GM19455 (cell line): ENCODE results near the gene RBX1.
"Not testable (repeated sequence)": the region's sequence is repeated elsewhere in the genome, so short reads cannot be mapped to it uniquely, and the experiment has no call there.

Experiments
- ATAC-seq: cut with Tn5 transposase; IDR thresholded peaks from one replicate; pipeline ENCODE4 v1.9.1; 2021; ENCODE audit not compliant: unreplicated experiment

RBX1 gene

DNA sequence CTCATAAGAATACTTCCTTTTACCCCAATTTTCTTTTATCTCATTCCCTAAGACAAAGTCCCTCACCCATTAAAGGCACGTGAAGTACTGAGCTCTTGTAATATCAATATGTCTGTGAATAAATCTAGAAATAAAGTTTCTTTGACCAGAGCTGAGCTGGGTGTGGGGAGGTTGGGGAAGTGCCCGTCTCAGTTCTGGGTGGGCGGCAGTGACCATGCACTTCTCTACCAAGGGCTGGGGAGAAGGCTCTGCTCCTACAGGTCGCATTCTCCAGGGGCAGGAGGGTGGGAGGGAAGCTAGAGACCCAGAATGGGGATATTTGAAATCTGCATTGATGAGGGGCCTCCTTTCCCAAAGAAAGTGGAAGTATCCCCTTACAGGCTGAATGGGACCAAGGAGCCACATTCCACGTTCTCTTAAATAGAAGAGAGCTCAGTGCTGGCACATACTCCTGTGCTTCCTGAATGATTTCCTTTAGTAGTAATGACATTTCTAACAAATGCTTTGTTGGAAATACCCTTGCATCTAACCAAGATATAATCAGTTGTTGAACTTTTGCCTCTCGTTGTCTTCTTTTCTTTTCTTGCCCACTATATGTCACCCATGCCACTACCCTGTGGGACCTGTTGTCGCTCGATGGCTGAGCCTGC lies 16.1 kb downstream of the RBX1 start:
- no peak for ATAC-seq

DNA sequence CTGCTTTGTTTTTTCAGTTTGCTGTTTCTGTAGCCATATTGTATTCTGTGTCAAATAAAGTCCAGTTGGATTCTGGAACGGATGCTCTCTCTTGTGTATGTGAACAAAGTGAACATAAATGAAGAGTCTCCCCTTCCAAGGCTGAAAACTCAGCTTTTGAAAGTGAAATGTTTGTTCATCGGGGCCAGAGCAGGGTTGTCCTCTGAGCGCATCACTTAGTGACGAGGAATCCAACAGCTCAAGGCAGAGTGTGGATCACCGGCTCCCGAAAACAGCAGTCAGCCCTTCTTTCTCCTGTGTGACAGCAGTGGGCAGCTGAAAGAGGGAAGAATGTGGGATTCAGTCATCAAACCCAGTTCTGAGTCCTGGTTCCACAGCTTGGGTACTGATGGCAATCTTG lies 21.4 kb downstream of the RBX1 start:
- no peak for ATAC-seq

DNA sequence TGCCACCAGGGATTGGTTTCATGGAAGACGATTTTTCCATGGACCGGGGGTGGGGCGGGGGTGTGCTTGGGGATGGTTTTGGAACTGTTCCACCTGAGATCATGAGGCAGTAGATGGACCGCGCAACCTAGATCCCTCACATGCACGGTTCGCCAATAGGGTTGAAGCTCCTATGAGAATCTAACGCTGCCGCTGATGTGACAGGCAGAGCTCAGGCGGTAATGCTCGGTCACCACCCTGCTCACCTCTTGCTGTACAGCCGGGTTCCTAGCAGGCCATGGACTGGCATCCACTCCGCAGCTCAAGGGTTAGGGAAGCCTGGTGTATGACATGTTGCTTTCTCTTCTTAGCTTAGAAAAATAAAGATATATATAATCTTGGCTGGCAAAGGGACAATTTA lies 22.0 kb downstream of the RBX1 start:
- no peak for ATAC-seq

DNA sequence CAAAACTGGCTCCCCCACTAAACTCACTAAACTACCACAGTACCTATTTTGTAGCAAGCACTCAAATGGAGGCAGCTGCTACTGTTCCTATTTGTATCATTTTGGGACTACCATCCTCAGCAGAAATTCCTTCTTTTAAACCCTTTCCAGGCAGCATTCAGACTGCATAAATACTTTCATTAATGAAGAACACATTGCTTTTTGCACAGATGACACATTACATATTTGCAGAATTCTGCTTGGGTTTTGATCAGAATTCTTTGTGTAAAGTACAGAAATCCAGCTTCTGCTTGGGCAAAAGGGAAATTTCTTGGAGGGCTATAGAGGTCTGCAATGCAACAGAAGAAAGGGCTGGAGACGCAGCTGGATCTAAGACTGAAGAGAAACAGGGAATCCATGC lies 24.2 kb downstream of the RBX1 start:
- ATAC-seq: no peak

DNA sequence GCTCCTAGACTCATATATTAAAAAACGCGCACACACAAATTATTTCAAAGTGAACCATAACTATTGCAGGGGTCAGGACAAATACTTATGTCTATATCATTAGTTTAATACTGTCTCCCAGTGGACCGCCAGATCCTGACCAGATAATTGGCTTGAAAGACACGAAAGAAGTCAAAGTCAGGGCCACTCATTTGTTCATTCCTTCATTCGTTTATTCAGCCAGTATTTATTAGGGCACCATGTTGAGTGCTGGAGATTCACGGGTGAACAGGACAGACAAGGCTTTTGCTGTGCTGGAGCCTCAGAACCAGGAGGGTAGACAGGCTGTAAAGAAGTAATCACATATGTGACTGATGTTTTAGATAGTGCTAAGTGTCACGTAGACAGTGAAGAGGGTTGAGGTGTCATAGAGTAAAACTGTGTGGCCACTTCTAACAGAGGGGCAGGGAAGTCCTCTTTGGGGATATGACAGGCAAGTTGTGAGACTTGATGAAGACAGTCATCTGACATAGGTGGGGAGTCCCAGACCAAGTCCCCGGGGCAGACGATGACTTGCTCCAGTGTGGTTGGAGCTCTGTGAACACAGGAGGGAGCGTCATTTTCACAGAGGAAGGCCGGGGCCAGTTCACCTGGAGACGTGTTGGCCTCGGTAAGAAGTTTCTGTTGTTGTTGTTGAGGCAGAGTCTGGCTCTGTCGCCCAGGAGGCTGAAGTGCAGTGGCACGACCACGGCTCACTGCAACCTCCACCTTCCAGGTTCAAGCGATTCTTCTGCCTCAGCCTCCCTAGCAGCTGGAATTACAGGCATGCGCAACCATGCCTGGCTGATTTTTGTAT lies 25.9 kb downstream of the RBX1 start:
- ATAC-seq: no peak

DNA sequence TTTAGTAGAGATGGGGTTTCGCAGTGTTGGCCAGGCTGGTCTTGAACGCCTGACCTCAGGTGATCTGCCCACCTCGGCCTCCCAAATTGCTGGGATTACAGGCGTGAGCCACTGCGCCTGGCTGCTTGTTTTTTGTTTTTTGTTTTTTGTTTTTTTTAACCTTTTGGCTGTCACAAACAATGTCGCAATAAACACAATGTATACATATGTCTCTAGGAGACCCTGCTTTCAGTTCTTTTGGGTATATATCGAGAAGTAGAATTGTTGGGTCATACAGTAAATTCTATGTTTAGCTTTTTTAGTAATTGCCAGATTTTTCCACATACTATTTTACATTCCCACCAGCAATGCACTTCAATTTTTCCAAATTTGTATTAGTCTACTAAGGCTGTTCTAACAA lies 28.0 kb downstream of the RBX1 start:
- no peak for ATAC-seq

DNA sequence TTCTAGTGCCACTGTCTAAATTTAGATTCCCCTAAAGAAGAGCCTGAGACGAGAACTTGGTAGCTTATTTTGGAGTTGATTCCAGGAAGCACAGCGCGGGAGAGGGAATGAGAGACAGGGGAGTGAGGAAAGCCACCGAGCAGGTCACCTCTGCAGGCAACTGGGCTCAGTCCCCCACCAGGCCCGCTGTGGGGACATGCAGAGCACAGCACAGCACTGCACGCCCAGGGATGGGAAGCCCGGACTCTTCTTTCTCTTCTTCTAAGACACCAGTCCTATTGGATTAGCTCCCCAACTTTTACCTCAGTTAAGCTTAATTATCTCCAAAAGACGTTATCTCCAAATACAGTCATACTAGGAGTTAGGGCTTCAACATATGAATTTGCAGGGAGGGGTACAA lies 28.7 kb downstream of the RBX1 start:
- ATAC-seq: no peak

DNA sequence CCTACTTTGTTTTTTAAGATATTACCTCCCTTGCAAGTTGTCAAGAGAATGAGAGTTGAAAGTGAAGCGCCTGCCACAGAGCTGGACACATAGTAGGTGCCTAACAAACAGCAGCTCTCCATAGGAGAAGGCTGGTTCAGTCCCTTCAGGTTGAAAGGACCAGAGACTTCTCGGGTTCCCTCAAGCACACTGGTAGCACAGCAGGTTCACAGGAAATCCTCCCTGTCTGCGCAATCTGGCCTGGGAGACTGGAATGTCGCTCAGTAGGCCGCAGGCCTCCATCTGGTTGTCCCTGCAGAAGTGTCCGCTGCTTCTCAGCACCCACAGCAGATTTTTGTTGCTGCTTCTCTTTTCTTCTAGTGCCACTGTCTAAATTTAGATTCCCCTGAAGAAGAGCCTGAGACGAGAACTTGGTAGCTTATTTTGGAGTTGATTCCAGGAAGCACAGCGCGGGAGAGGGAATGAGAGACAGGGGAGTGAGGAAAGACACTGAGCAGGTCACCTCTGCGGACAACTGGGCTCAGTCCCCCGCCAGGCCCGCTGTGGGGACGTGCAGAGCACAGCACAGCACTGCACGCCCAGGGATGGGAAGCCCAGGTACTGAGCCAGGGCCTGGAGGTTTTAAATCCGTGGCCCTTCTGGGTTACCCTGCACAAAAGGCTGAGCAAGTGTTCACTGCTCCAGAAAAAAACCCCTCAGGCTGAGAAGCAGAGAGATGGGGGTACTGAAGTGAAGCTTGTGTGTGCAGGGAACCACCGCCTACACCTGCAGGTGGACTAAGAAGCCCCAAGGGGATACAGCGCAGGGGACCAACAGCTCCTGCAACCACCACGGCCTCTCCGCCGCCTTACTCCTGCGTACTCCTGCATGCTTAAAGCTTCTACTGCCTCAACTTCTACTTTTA lies 31.6 kb downstream of the RBX1 start:
- no peak for ATAC-seq

DNA sequence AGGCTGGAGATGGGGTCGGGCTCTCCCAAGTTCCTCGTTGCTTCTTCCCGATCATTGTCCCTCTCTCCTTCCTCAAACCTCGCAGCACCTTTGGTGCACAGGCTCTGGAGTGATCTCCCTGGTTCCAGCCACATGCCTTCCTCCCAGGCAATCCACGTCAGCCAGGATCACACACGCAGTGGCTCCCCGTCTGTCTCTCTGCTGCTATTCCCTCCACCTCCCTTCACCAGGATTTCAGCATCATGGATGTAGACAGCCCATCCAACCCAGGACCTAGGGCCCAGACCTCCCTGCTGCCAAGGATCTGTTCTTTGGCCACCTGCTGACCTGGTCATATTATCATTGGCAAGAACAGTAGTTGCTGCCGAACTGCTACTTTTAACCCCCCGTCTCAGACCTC lies 40.1 kb downstream of the RBX1 start:
- ATAC-seq: no peak

DNA sequence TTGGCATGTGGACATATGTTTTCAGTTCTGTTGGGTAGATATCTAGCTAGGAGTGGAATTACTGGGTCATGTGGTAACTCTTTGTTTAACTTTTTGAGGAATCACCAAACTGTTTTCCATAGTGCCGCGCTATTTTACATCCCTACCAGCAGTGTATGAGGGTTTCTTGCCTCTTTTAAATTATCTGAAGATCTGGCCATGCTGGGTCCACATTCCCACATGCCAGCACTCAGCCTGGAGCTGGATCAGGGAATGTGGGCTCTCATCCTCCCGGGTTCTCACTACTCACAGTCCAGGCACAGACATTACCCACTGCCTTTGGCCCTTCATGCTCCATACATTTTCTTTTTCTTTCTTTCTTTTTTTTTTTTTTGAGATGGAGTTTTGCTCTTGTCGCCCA lies 44.6 kb downstream of the RBX1 start:
- ATAC-seq: no peak

DNA sequence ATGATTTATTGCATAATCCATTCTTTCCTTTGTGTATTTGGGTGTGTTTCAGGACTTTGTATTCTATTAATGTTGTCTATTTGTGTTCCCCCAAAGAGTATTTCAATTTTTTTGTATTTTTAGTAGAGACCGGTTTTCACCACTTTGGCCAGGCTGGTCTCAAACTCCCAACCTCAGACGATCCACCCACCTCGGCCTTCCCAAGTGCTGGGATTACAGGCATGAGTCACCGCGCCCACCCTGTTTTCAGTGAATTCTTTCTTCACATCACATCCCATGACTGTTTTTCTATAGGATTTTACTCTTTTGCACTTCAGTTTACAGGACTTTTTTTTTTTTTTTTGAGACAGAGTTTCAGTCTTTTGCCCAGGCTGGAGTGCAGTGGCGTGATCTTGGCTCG lies 46.3 kb downstream of the RBX1 start:
- no peak for ATAC-seq

DNA sequence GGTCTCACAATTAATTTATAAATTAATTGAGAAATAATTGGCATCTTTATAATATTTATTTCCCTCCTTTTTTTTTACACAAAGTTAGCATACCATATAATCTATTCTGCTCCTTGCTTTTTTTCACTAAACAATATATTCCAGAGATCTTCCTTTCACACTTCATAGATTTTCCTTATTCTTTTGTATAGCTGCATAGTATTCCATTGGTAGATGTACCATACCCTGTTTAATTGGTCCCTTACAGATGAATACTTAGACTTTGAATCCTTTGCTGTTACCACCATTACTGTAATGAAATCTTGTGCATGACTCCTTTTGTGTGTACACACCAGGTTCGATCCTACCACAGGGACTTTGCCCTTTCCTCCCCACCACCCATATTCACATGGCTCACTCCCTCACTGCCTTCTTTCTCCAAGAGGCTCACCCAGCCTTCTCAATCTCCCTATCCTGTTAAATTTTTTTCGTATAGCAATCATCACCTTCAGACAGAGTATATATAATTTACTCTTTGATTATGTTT lies 48.9 kb downstream of the RBX1 start:
- ATAC-seq: no peak

DNA sequence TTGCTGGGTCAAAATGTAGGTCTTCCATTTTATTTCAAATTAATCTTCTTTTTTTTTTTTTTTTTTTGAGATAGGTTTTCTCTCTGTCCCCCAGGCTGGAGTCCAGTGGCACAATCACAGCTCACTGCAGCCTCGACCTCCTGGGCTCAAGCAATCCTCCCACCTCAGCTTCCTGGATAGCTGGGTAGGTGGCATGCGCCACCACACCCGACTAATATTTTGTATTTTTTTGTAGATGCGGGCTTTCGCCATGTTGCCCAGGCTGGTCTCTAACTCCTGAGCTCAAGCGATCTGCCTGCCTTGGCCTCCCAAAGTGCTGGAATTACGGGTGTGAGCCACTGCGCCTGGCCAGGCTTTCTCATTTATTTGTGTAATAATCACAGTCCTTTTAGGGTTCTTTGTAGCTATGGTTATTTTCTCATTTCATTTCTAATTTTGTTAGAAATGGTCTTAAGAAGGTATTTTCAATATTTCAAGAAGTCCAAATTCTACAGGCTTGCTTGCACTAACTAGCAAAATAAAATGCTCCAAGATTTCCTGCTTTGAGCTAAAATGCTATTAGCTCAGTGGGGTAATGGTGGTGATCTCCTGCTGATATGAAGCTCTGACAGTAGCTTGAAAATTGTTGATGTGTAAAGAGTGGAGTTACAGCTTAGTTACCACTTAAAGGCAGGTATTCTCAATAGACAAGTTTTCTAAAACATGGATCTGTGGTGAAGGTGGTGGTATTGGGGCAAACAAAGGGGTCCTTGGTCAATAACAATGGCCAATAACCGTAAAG lies 50.0 kb downstream of the RBX1 start:
- no peak for ATAC-seq

DNA sequence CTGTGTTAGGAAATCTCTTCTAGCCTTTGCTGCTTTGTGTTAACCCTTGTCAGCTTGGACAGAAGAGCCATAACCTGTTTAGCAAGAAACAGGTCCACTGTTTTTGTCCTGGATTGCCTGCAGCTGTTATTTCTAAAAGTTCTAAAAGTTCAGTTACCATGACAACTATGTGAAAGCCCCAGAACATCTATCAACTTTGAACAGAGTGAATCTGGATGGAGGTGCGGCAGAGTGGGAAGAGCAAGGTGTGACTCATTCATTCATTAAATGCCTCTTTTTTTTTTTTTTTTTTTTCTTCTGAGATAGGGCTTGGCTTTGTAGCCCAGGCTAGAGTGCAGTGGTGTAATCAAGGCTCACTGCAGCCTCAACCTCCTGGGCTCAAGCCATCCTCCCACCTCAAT lies 50.5 kb downstream of the RBX1 start:
- ATAC-seq: no peak

DNA sequence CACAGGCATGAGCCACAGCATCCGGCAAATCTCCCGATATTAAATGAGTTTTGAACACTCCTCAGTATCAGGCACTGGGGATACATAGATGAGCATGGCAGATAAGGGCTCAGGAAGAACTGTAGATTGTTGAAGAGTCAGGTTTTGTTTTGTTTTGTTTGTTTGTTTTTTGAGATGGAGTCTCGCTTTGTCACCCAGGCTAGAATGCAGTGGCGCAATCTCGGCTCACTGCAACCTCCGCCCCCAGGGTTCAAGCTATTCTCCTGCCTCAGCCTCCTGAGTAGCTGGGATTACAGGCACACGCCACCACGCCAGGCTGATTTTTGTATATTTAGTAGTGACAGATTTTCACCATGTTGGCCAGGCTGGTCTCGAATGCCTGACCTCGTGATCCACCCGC lies 51.2 kb downstream of the RBX1 start:
- not testable (repeated sequence) for ATAC-seq

DNA sequence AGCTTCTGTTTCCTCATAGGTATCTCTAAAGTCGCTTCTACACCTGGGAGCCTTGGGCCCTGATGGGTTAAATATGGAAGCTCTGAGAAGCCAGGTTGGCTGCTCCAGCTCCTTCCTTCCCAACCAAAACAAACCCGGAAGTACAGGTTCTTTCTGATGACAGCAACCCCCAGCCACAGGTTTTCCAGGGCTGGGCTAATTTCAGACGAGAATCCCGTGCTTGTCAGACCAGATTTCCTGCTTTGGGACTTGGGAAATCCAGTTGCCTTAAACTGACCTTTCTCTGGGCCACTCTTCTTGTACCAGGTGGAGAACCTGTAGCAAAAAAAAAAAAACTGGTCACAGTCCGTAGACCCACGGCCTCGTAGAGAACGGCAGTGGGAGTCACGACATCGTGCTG lies 51.9 kb downstream of the RBX1 start:
- ATAC-seq: no peak

DNA sequence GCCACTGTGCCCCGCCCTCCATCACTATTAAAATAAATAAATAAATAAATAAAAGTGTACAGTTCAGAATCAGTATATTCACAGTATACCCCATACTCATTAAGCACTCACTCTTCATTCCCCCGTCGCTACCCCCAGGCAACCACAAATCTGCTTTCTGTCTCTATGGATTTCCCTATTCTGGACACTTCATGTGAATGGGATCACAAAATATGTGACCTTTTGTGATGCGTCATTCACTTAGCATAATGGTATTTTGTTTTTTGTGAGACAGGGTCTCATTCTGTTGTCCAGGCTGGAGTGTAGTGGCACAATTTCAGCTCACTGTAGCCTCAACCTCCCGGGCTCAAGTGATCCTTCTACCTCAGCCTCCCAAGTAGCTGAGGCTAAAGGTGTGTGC lies 52.8 kb downstream of the RBX1 start:
- ATAC-seq: no peak

DNA sequence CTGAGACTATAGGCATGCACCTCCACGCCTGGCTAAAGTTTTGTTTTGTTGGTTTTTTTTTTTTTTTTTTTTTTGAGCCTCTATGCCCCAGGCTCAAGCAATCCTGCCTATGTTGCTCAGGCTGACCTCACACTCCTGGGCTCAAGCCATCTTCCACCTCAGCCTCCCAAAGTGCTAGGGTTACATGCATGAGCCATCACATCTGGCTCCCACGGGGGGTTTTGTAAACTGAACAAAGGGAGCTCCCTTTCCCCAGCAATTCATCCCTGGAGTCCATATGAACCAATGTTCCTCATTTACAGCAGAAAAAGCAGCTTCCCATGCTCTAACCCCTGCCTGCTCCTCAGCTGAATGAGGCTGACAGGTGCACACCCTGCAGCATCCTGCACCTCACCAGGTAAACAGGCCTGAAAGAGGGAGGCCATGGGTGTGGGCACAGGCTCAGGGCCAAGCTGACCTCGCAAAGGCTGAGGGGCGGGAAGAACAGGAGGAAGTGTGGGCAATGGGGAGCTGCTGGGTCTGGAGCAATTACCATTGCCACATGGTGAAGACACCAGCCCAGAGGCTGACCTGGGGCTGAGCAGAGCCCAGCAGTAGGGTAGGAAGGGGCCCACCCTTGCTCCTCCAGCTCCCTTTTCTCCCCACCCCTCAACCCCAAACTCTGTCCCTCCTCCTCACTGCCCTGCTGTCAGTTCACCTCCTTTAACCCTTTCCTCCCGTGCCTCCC lies 58.2 kb downstream of the RBX1 start:
- no peak for ATAC-seq

DNA sequence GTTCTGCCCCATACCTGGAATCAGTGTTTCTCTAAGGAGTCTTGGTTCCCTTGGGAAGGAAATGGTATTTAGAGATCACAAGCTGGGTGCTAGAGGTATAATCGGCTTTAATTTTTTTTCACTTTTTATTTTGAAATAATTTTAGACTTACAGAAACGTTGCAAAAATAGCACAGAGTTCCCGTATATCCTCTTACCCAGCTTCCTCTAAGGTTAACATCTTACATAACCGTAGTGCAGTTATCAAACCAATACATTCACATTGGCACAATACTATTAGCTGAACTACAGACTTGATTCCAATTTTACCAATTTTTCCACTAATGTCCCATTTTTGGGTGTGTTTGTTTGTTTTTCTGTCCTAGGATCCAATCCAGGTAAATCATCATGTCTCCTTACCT lies 63.8 kb downstream of the RBX1 start:
- ATAC-seq: no peak

DNA sequence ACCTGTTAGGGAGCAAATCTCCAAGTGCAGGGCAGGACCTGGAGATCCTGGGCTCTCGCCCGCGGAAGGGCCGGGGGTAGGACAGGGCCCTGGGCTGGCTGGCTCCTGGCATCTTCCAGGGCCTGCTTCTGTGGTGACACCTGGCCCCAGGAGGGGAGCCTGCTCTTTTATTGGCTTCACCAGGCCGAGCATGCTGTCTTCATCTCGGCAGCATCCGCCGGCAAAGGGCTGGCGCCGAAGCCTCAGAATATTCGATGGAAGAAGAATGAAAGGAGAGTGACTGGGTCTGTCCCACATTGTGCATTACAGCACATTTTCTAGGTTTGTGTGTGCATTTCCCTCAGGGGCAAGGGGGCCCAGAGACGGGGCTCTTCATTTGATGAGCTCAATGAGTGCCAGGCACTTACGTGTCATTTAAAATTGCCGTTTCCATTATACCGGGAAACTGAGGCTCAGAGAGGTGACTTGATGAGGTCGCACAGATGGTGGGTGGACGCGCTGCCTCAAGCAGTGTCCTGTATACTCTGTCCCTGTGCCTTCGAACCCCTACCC lies 70.0 kb downstream of the RBX1 start:
- no peak for ATAC-seq
